ENCODE measurements around the gene AKIP1.

AKIP1 gene

DNA sequence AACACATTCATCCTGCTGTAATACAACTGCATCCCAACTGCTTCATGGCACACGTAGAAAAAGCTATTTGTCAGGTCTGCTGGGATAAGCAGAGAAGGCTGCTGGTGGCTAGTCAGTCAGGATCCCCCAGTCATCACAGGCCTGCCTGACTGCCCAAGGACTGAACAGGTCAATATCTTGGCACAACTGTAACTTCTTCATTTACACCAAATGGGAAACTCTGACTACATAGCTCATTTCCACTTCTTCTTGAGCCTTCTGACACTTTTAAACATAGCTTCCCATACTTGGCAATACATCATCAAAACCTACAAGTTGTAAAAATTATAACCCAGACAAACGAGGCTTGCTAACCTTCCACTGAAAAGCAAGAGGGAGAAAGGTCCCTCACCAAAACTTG is 50.4 kb downstream of the AKIP1 start:
- no peak for DNase-seq

DNA sequence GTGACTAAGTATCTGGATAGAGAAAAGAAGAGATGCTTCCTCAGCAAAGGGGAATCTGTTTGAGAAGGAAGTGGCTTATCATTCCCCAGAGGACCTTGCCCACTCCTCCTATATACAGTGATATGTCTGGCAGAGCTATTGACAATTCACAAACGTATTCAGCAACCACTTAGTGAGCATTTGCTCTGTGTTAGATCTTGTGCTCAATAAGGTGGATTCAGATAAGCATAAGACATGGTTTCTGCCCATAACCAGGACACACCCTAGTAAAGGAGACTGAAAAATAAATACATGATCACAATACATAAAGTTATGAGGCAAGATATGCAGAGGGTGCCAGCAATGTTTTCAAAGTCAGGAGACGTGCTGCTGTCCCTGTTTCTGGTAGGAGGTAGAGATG is 51.9 kb downstream of the AKIP1 start:
- DNase-seq, result no peak

DNA sequence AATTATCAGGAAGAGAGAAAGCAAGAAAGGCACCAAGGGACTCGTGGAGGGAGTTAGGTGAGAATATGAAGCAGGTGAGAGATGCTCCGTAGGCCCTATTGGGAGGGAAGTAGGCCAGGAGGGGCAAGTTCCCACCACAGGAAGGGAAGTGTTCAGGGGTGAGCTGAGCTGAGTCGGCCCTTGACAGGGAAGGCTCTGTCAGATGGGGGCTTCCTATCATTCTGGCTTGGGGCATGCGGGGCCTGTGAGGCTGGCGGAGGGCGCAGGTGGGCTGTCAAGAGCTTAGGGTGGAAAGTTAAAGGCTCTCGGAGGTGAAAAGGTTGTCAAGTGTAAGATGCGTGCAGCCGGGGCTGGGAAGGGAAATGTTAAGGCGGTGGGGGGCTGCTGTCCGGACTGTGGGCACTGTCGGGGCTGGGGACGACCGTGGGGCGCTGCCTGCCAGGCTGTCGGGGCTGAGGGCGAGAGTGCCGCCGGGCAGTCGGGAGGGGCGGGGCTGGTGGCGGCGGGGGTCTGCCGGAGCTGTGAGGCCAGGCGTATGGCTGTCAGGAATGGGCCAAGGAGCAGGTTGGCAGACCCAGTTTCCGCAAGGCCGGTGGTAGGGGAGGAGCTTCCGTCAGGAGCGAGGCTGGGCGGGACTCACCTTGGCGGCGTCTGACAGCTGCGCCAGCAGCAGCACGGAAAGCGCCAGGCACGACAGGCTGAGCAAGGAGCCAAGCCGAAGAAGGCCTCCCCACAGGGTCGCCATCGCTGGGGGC is 52.8 kb downstream of the AKIP1 start:
- DNase-seq, result peak; percentile 74

DNA sequence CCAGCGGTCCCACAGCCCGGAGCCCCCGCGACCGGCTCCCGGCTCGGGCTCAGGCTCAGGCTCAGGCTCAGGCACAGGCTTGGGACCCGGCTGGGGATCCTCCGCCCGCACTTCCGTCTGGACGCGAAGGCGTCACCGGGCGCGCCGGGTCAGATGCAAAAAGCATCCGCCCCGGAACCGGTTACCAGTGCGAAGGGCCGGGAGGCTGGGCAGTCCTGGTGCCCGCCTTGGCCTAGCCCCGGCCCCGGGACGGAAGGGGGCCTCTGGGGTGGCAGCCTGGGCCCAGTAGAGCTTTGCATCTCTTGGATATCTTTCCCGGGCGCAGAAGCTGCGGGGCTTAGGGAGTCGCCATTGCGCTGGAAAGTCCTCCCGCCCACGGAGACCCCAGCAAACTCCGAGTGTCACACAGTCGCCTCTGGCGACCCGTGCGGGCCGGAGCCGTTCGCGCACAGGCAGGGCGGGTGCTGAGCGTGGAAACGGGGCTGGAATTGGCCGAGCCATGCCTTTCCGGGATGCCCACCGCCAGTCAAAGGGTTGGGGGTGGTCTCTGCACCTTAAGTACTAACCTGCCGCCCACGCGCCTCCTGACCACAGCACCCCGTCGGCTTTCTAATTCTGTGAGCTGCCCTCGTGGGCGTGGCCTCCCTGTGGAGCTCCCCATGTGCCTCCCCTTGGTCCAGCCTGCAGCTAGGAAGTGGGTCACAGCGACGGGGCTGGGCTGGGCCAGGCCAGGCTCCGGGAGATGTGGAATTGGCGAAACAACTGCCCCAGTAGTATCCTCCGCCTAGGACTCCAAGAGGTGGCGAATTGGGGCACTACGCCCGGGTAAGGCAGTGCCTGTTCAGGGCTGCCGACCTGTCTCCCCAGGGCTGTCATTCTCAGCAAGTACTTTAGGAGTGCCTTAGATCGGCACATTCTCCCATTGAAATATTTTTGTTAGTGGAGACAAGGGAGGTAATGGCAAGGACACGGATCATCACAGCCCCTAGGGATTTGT is 53.6 kb downstream of the AKIP1 start, which contains the start of gene TMEM9B:
Gene TMEM9B, minus strand, starts transcription at position 119 of the 997 bp plus-strand sequence. CDS start 129 bp downstream, outside the sequence.
- DNase-seq, result peak; percentile 74

GRCh38 chr11:8967184-8967583 is 56.2 kb downstream of the AKIP1 start:
- DNase-seq, result no peak
